Measurements from ENCODE around the gene TRAF2. TPM values are rescaled to one million over a fixed set of nuclear protein-coding genes. Genes with fewer than 3 reads are reported as not detected.

The TRAF2 gene
- total RNA-seq, 1 donor from 2014 or later = 21.7 TPM

GRCh38 chr9:136927343-136928271 lies 41.3 kb downstream of the TRAF2 start:
- no peaks in the 10 kb centered on the region for H3K9me3 Mint-ChIP-seq (ENCODE audit: unreplicated experiment)
- peaks cover 3% of the 10 kb centered on the region for H3K27me3 Mint-ChIP-seq (ENCODE audit: unreplicated experiment)
- H3K27ac Mint-ChIP-seq (ENCODE audit: unreplicated experiment) = peak overlapping the region; percentile 17
- H3K4me3 Mint-ChIP-seq (ENCODE audit: unreplicated experiment) = peak overlapping the region; percentile 33
- no peak for TF ChIP-seq CTCF (IDR thresholded peaks at IDR 0.05; ENCODE audit: unreplicated experiment)
- DNase-seq (ENCODE audit: low spot score) = no peak
- peaks cover 16% of the 10 kb centered on the region for H3K36me3 Mint-ChIP-seq (ENCODE audit: low read depth, unreplicated experiment)
- H3K4me1 Mint-ChIP-seq (ENCODE audit: unreplicated experiment) = peaks cover 20% of the 10 kb centered on the region

- TF ChIP-seq CTCF (IDR thresholded peaks at IDR 0.05; ENCODE audit: unreplicated experiment) = no peak
- no peaks in the 10 kb centered on the region for H3K9me3 Mint-ChIP-seq (ENCODE audit: unreplicated experiment)
- H3K4me1 Mint-ChIP-seq (ENCODE audit: unreplicated experiment) = peaks cover 20% of the 10 kb centered on the region
- H3K27ac Mint-ChIP-seq (ENCODE audit: unreplicated experiment) = peak overlapping the region; percentile 65
- DNase-seq (ENCODE audit: low spot score) = no peak
- H3K27me3 Mint-ChIP-seq (ENCODE audit: unreplicated experiment) = peaks cover 3% of the 10 kb centered on the region
- H3K4me3 Mint-ChIP-seq (ENCODE audit: unreplicated experiment) = peak overlapping the region; percentile 14
- H3K36me3 Mint-ChIP-seq (ENCODE audit: low read depth, unreplicated experiment) = peaks cover 22% of the 10 kb centered on the region
Measured at GRCh38 chr9:136928591-136928990, 42.3 kb downstream of the TRAF2 start.

- no peak for TF ChIP-seq CTCF (IDR thresholded peaks at IDR 0.05; ENCODE audit: unreplicated experiment)
- Mint-ChIP-seq H3K9me3 (ENCODE audit: unreplicated experiment) (no peaks in the 10 kb centered on the region), H3K36me3 (ENCODE audit: low read depth, unreplicated experiment) (peaks cover 20% of the 10 kb centered on the region), H3K4me1 (ENCODE audit: unreplicated experiment) (peaks cover 20% of the 10 kb centered on the region), H3K27me3 (ENCODE audit: unreplicated experiment) (peaks cover 3% of the 10 kb centered on the region), H3K27ac (ENCODE audit: unreplicated experiment) (no peak overlapping the region), H3K4me3 (ENCODE audit: unreplicated experiment) (no peak overlapping the region)
- no peak for DNase-seq (ENCODE audit: low spot score)
Measured at GRCh38 chr9:136930014-136930413, 43.7 kb downstream of the TRAF2 start.

- peaks cover 5% of the 10 kb centered on the region for H3K27me3 Mint-ChIP-seq (ENCODE audit: unreplicated experiment)
- DNase-seq (ENCODE audit: low spot score) = no peak
- no peak overlapping the region for H3K4me3 Mint-ChIP-seq (ENCODE audit: unreplicated experiment)
- H3K4me1 Mint-ChIP-seq (ENCODE audit: unreplicated experiment) = peaks cover 20% of the 10 kb centered on the region
- H3K36me3 Mint-ChIP-seq (ENCODE audit: low read depth, unreplicated experiment) = peaks cover 20% of the 10 kb centered on the region
- no peak for TF ChIP-seq CTCF (IDR thresholded peaks at IDR 0.05; ENCODE audit: unreplicated experiment)
- H3K27ac Mint-ChIP-seq (ENCODE audit: unreplicated experiment) = no peak overlapping the region
- no peaks in the 10 kb centered on the region for H3K9me3 Mint-ChIP-seq (ENCODE audit: unreplicated experiment)
Measured at GRCh38 chr9:136931611-136932130, 45.4 kb downstream of the TRAF2 start.

- Mint-ChIP-seq H3K4me3 (ENCODE audit: unreplicated experiment) (no peak overlapping the region), H3K27me3 (ENCODE audit: unreplicated experiment) (peaks cover 9% of the 10 kb centered on the region), H3K27ac (ENCODE audit: unreplicated experiment) (no peak overlapping the region), H3K36me3 (ENCODE audit: low read depth, unreplicated experiment) (peaks cover 20% of the 10 kb centered on the region), H3K4me1 (ENCODE audit: unreplicated experiment) (peaks cover 10% of the 10 kb centered on the region), H3K9me3 (ENCODE audit: unreplicated experiment) (no peaks in the 10 kb centered on the region)
- DNase-seq (ENCODE audit: low spot score) = no peak
- TF ChIP-seq CTCF (IDR thresholded peaks at IDR 0.05; ENCODE audit: unreplicated experiment) = no peak
Measured at GRCh38 chr9:136934277-136934676, 48.0 kb downstream of the TRAF2 start.
